ENCODE measurements around the gene ZNF740.

The ZNF740 gene

DNA sequence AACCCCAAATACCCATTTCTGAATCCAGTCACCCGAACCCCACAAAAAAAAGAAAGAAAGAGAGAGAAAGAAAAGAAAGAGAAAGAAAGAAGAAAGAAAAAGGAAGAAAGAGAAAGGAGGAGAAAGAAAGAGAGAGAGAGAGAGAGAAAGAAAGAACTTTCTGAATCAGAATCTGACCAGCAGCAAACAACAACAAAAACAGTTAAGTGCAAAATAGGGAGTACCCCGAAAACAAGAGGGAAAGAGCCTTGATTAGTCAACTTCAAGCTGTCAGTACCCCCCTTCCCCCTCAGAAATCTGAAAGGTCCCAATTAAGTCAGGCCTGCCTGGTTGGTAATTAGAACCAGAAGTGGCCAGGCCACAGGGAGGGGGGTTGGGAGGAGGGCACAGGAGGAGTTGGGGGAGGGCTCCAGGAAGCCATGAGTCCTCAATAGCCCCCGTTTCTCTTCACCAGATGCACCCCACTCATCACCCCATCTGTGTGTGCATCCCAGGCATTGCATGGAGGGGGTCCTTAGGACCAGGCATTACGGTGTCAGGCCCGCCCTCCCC lies 41.7 kb downstream of the ZNF740 start:
- peaks cover 22% of the 10 kb centered on the region for H3K4me1 ChIP-seq (ENCODE audit: insufficient read depth, low read length, severe bottlenecking)
- H3K36me3 ChIP-seq (ENCODE audit: insufficient read depth, low read length): no peaks in the 10 kb centered on the region
- no peaks in the 10 kb centered on the region for H4K20me1 ChIP-seq (ENCODE audit: insufficient read depth, low read length)
- no peaks in the 10 kb centered on the region for H3K79me2 ChIP-seq (ENCODE audit: insufficient read depth, low read length)
- H2AFZ ChIP-seq (ENCODE audit: low read length): no peak overlapping the region
- peaks cover 3% of the 10 kb centered on the region; the same call in 1 of the 2 replicates for H3K27me3 ChIP-seq (ENCODE audit: insufficient read depth, low read length)
- H3K9me3 ChIP-seq (ENCODE audit: low read length): no peaks in the 10 kb centered on the region
- no peaks in the 10 kb centered on the region for H3F3A ChIP-seq (ENCODE audit: insufficient read depth, low read length)
- peak overlapping the region; percentile 95; the same call in 1 of the 2 replicates for H3K4me2 ChIP-seq (ENCODE audit: low read length)
- no peak overlapping the region for H3K27ac ChIP-seq (ENCODE audit: low read depth, low read length, poor library complexity, severe bottlenecking)
- no peak overlapping the region for H3K9ac ChIP-seq (ENCODE audit: low read length)
- peak overlapping the region; percentile 69 for H3K4me3 ChIP-seq (ENCODE audit: low read depth, low read length, poor library complexity, severe bottlenecking)
- TF ChIP-seq EZH2 (IDR thresholded peaks at IDR 0.05; ENCODE audit: borderline replicate concordance, low read length): no peak
- TF ChIP-seq, protein P1, sequence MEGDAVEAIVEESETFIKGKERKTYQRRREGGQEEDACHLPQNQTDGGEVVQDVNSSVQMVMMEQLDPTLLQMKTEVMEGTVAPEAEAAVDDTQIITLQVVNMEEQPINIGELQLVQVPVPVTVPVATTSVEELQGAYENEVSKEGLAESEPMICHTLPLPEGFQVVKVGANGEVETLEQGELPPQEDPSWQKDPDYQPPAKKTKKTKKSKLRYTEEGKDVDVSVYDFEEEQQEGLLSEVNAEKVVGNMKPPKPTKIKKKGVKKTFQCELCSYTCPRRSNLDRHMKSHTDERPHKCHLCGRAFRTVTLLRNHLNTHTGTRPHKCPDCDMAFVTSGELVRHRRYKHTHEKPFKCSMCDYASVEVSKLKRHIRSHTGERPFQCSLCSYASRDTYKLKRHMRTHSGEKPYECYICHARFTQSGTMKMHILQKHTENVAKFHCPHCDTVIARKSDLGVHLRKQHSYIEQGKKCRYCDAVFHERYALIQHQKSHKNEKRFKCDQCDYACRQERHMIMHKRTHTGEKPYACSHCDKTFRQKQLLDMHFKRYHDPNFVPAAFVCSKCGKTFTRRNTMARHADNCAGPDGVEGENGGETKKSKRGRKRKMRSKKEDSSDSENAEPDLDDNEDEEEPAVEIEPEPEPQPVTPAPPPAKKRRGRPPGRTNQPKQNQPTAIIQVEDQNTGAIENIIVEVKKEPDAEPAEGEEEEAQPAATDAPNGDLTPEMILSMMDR (IDR thresholded peaks at IDR 0.05; ENCODE audit: low read length): no peak
- no peaks in the 10 kb centered on the region for H3K9me2 ChIP-seq (ENCODE audit: low read depth, low read length)

DNA sequence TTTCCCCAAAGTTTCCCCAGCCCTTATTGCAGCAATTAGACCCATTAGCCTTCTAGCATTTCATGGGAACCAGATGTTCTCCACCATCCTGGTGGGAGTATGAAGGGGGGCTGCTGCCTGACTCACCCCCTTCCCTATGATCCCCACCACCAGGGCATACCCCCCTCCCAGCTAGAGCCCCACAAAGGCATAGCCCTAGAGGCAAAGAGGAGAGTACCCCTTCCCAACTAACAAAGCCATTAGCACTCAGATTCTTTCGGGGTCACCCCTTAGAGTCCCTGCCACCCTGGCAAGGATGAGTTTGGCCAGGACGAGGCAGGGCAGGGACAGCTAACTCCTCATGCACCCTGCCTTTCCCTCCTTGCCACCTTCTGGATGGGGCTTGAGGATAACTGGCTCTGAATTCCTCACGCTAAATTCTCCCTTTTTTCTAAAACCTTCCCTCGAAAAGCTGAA lies 42.3 kb downstream of the ZNF740 start:
- Histone ChIP-seq H3K79me2 (ENCODE audit: insufficient read depth, low read length) (no peaks in the 10 kb centered on the region), H3K27ac (ENCODE audit: low read depth, low read length, poor library complexity, severe bottlenecking) (no peak overlapping the region), H3K9me3 (ENCODE audit: low read length) (no peaks in the 10 kb centered on the region), H3K9me2 (ENCODE audit: low read depth, low read length) (no peaks in the 10 kb centered on the region), H3K4me3 (ENCODE audit: low read depth, low read length, poor library complexity, severe bottlenecking) (no peak overlapping the region), H3K27me3 (ENCODE audit: insufficient read depth, low read length) (no peaks in the 10 kb centered on the region; the same call in 1 of the 2 replicates), H3K4me2 (ENCODE audit: low read length) (no peak overlapping the region), H3K9ac (ENCODE audit: low read length) (no peak overlapping the region), H3F3A (ENCODE audit: insufficient read depth, low read length) (no peaks in the 10 kb centered on the region), H2AFZ (ENCODE audit: low read length) (no peak overlapping the region), H3K4me1 (ENCODE audit: insufficient read depth, low read length, severe bottlenecking) (peaks cover 22% of the 10 kb centered on the region), H4K20me1 (ENCODE audit: insufficient read depth, low read length) (no peaks in the 10 kb centered on the region), H3K36me3 (ENCODE audit: insufficient read depth, low read length) (no peaks in the 10 kb centered on the region)
- TF ChIP-seq, protein P1 (IDR thresholded peaks at IDR 0.05; ENCODE audit: low read length): no peak
- no peak for TF ChIP-seq EZH2 (IDR thresholded peaks at IDR 0.05; ENCODE audit: borderline replicate concordance, low read length)

GRCh38 chr12:53223389-53224060 lies 43.0 kb downstream of the ZNF740 start:
- H3K9ac ChIP-seq (ENCODE audit: low read length): no peak overlapping the region

More at GRCh38 chr12:53223389-53224060, 43.0 kb downstream of the ZNF740 start:
- no peak overlapping the region for H3K4me3 ChIP-seq (ENCODE audit: low read depth, low read length, poor library complexity, severe bottlenecking)
- no peak overlapping the region for H3K4me2 ChIP-seq (ENCODE audit: low read length)
- H4K20me1 ChIP-seq (ENCODE audit: insufficient read depth, low read length): no peaks in the 10 kb centered on the region
- no peaks in the 10 kb centered on the region for H3K9me2 ChIP-seq (ENCODE audit: low read depth, low read length)
- no peaks in the 10 kb centered on the region for H3K9me3 ChIP-seq (ENCODE audit: low read length)
- no peaks in the 10 kb centered on the region for H3K36me3 ChIP-seq (ENCODE audit: insufficient read depth, low read length)
- H3K4me1 ChIP-seq (ENCODE audit: insufficient read depth, low read length, severe bottlenecking): peaks cover 22% of the 10 kb centered on the region
- no peaks in the 10 kb centered on the region; the same call in 1 of the 2 replicates for H3K27me3 ChIP-seq (ENCODE audit: insufficient read depth, low read length)
- no peaks in the 10 kb centered on the region for H3F3A ChIP-seq (ENCODE audit: insufficient read depth, low read length)
- H3K79me2 ChIP-seq (ENCODE audit: insufficient read depth, low read length): no peaks in the 10 kb centered on the region
- H2AFZ ChIP-seq (ENCODE audit: low read length): no peak overlapping the region
- H3K27ac ChIP-seq (ENCODE audit: low read depth, low read length, poor library complexity, severe bottlenecking): no peak overlapping the region
- TF ChIP-seq, protein P1 (IDR thresholded peaks at IDR 0.05; ENCODE audit: low read length): no peak
- no peak for TF ChIP-seq EZH2 (IDR thresholded peaks at IDR 0.05; ENCODE audit: borderline replicate concordance, low read length)
